BLaER1 treated with 17β-estradiol and CSF1 and Interleukin-3, amounts not matched to agents 10 nM and 100 nM (cell line): ENCODE results near the gene ATF3.

Source experiments
- H3K27ac ChIP-seq, 11 experiments: shearing (Covaris generic); formaldehyde crosslinking; 2 replicates each; pipeline ENCODE4 v1.8.1; 2022
- H3K27me3 ChIP-seq, 11 experiments: shearing (Covaris generic); formaldehyde crosslinking; 2 replicates each; pipeline ENCODE4 v1.8.1; 2022
- H3K36me3 ChIP-seq, 11 experiments: shearing (Covaris generic); formaldehyde crosslinking; 2 replicates each; pipeline ENCODE4 v1.8.1; 2022
- H3K4me1 ChIP-seq, 10 experiments: shearing (Covaris generic); formaldehyde crosslinking; 2 replicates each; pipeline ENCODE4 v1.8.1; 2022
- H3K4me2 ChIP-seq, 11 experiments: shearing (Covaris generic); formaldehyde crosslinking; 2 replicates each; pipeline ENCODE4 v1.8.1; 2022
- H3K4me3 ChIP-seq, 10 experiments: shearing (Covaris generic); formaldehyde crosslinking; 2 replicates each; pipeline ENCODE4 v1.8.1; 2022
- H3K9ac ChIP-seq, 11 experiments: shearing (Covaris generic); formaldehyde crosslinking; 2 replicates each; pipeline ENCODE4 v1.8.1; 2022
- H3K9me3 ChIP-seq, 11 experiments: shearing (Covaris generic); formaldehyde crosslinking; replicated peaks in 1 of 11; 2 replicates each; pipeline ENCODE4 v1.8.1; 2022
- H4K20me1 ChIP-seq, 11 experiments: shearing (Covaris generic); formaldehyde crosslinking; 2 replicates each; pipeline ENCODE4 v1.8.1; 2022
- Cebpa-rat ChIP-seq, 11 experiments: shearing (Covaris generic); IDR thresholded peaks; 2 replicates each; pipeline ENCODE4 v1.8.1; 2022

Gene ATF3

DNA sequence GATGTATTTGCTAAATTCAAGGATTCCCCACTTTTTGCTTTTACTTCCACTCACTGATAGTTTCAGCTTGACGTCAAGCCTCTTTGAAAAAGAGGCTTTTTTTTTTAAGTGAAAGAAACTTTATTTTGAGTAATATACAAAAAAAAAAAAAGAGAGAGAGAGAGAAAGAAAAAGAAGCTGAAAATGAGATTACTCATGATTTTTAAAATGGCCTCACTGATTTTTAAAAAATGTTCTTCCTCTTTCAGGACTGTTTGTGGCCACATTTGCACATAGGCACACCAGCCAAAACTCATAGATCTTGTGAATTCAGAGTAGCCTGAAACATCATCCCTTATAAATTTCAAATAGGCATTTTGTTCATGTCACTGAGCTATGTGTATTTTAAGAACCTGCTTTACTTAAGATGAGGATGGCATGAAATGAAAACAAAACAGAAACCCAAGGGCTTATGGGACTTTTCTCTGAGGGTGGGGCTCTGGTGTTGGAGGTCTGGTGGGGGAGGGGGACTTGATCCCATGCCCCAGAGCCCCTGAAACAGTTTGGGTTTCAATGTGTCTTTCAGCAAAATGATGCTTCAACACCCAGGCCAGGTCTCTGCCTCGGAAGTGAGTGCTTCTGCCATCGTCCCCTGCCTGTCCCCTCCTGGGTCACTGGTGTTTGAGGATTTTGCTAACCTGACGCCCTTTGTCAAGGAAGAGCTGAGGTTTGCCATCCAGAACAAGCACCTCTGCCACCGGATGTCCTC lies 6.1 kb downstream of the ATF3 start:
- Histone ChIP-seq H3K36me3 (peaks cover 49 to 86% (median 57%) of the 10 kb centered on the region in 11 experiments), H3K9ac (peak overlapping the region in 3 of 11 experiments; percentile 35 to 46 (median 38); a peak in 6 of 22 replicates), H3K27ac (peak overlapping the region in 6 of 11 experiments; percentile 27 to 72 (median 66); a peak in 11 of 22 replicates), H3K27me3 (peaks cover 0 to 10% (median 0%) of the 10 kb centered on the region in 11 experiments; a peak in 2 of 22 replicates), H3K4me1 (peaks cover 19 to 71% (median 45%) of the 10 kb centered on the region in 10 experiments), H3K4me3 (0 out of 20 replicates have a peak overlapping the region, but pooled peaks of 1 of the 10 experiments have one; percentile 8), H3K9me3 (no peaks in the 10 kb centered on the region), H3K4me2 (peak overlapping the region in 9 of 11 experiments; percentile 8 to 100 (median 61); a peak in 14 of 22 replicates), H4K20me1 (peaks cover 9 to 100% (median 47%) of the 10 kb centered on the region in 11 experiments; a peak in 20 of 22 replicates)
- no peak for TF ChIP-seq Cebpa-rat (IDR thresholded peaks at IDR 0.05)

- Histone ChIP-seq H3K27ac (peak overlapping the region in 4 of 11 experiments; percentile 65 to 72 (median 66); a peak in 8 of 22 replicates), H3K27me3 (peaks cover 0 to 10% (median 0%) of the 10 kb centered on the region in 11 experiments; a peak in 2 of 22 replicates), H3K4me2 (peak overlapping the region in 5 of 11 experiments; percentile 61 to 100 (median 94); a peak in 7 of 22 replicates), H4K20me1 (peaks cover 8 to 100% (median 42%) of the 10 kb centered on the region in 11 experiments; a peak in 20 of 22 replicates), H3K36me3 (peaks cover 54 to 91% (median 63%) of the 10 kb centered on the region in 11 experiments), H3K9ac (peak overlapping the region in 2 of 11 experiments; percentile 35 to 46; a peak in 1 of 22 replicates), H3K9me3 (no peaks in the 10 kb centered on the region), H3K4me1 (peaks cover 15 to 73% (median 41%) of the 10 kb centered on the region in 10 experiments), H3K4me3 (no peak overlapping the region)
- no peak for TF ChIP-seq Cebpa-rat (IDR thresholded peaks at IDR 0.05)
These were observed 6.6 kb downstream of the ATF3 start for GRCh38 chr1:212615201-212615470.

- Histone ChIP-seq H4K20me1 (peaks cover 0 to 64% (median 8%) of the 10 kb centered on the region in 11 experiments; a peak in 14 of 22 replicates), H3K4me2 (no peak overlapping the region), H3K27ac (no peak overlapping the region), H3K27me3 (no peaks in the 10 kb centered on the region), H3K4me3 (no peak overlapping the region), H3K9ac (no peak overlapping the region), H3K9me3 (no peaks in the 10 kb centered on the region), H3K36me3 (peaks cover 65 to 89% (median 73%) of the 10 kb centered on the region in 11 experiments), H3K4me1 (peaks cover 18 to 61% (median 33%) of the 10 kb centered on the region in 10 experiments)
- no peak for TF ChIP-seq Cebpa-rat (IDR thresholded peaks at IDR 0.05)
These were observed 10.1 kb downstream of the ATF3 start for GRCh38 chr1:212618466-212619210.

DNA sequence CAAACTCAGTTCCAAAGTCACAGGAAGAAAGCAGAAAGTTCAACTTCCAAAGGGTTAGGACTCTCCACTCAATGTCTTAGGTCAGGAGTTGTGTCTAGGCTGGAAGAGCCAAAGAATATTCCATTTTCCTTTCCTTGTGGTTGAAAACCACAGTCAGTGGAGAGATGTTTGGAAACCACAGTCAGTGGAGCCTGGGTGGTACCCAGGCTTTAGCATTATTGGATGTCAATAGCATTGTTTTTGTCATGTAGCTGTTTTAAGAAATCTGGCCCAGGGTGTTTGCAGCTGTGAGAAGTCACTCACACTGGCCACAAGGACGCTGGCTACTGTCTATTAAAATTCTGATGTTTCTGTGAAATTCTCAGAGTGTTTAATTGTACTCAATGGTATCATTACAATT lies 11.7 kb downstream of the ATF3 start:
- Histone ChIP-seq H3K36me3 (peaks cover 58 to 73% (median 62%) of the 10 kb centered on the region in 11 experiments), H3K27ac (no peak overlapping the region), H3K4me2 (peak overlapping the region in 4 of 11 experiments; percentile 52 to 70 (median 65); a peak in 7 of 22 replicates), H3K9me3 (no peaks in the 10 kb centered on the region), H3K4me1 (peaks cover 12 to 44% (median 22%) of the 10 kb centered on the region in 10 experiments), H4K20me1 (peaks cover 0 to 48% (median 6%) of the 10 kb centered on the region in 11 experiments; a peak in 12 of 22 replicates), H3K9ac (no peak overlapping the region), H3K4me3 (no peak overlapping the region), H3K27me3 (no peaks in the 10 kb centered on the region)
- no peak for TF ChIP-seq Cebpa-rat (IDR thresholded peaks at IDR 0.05)

DNA sequence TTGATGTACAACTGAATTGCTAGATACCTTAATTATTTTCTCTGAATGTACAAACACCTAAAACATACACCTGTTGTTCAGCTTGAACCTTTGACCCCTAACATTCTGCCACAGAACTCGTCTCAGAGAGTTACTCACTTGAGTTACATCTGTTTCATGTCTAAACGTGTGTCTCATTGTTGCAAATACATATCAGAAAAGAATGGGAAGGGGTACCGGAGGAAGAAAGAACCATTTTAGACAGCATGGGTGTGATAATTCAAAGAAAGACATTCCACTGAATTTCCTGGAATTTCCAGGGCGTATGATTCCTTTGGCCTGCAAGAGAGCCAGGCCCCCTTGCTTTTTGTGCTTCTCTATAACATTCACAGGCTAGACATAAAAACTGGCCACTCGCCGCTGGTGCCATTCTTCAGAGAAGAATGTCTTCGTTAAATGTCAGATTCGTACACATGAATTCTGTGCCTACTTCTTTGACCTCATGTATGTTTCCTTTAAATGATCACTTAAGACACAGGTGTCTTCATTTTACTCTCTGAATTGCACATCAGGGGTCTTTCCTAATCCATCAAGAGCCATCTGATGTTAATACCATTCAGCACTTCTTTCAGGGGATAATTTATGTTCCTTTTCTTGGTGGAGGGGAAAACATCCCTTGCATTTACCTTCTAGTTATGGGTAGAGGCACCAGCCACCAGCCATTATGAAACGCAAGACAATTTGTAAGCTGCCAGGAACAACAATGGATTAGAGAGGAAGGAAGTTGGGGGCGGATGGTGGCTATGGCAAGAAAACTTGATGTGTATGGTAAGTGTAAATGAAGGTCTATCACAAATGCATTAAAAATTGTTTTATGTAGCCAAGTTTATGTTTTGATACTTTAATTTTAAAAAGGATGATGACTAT lies 12.7 kb downstream of the ATF3 start:
- H3K4me1 ChIP-seq: peaks cover 12 to 43% (median 22%) of the 10 kb centered on the region in 10 experiments
- H3K9ac ChIP-seq: no peak overlapping the region
- no peaks in the 10 kb centered on the region for H3K27me3 ChIP-seq
- peak overlapping the region; percentile 45 to 75 (median 58) for H3K4me2 ChIP-seq
- H3K4me3 ChIP-seq: no peak overlapping the region
- no peak for TF ChIP-seq Cebpa-rat (IDR thresholded peaks at IDR 0.05)
- no peaks in the 10 kb centered on the region for H3K9me3 ChIP-seq
- peaks cover 49 to 63% (median 52%) of the 10 kb centered on the region in 11 experiments for H3K36me3 ChIP-seq
- peak overlapping the region in 6 of 11 experiments; percentile 10 to 40 (median 14); a peak in 6 of 22 replicates for H3K27ac ChIP-seq
- peaks cover 0 to 38% (median 6%) of the 10 kb centered on the region in 11 experiments; a peak in 12 of 22 replicates for H4K20me1 ChIP-seq

- no peak for TF ChIP-seq Cebpa-rat (IDR thresholded peaks at IDR 0.05)
- peak overlapping the region; percentile 45 to 75 (median 58) for H3K4me2 ChIP-seq
- no peak overlapping the region for H3K9ac ChIP-seq
- H3K9me3 ChIP-seq: no peaks in the 10 kb centered on the region
- H3K4me3 ChIP-seq: no peak overlapping the region
- peaks cover 12 to 43% (median 22%) of the 10 kb centered on the region in 10 experiments for H3K4me1 ChIP-seq
- H3K27me3 ChIP-seq: no peaks in the 10 kb centered on the region
- peak overlapping the region in 6 of 11 experiments; percentile 4 to 40 (median 14); a peak in 5 of 22 replicates for H3K27ac ChIP-seq
- H3K36me3 ChIP-seq: peaks cover 43 to 57% (median 46%) of the 10 kb centered on the region in 11 experiments
- H4K20me1 ChIP-seq: peaks cover 0 to 32% (median 6%) of the 10 kb centered on the region in 11 experiments; a peak in 12 of 22 replicates
These were observed 13.4 kb downstream of the ATF3 start for GRCh38 chr1:212621949-212622305.

DNA sequence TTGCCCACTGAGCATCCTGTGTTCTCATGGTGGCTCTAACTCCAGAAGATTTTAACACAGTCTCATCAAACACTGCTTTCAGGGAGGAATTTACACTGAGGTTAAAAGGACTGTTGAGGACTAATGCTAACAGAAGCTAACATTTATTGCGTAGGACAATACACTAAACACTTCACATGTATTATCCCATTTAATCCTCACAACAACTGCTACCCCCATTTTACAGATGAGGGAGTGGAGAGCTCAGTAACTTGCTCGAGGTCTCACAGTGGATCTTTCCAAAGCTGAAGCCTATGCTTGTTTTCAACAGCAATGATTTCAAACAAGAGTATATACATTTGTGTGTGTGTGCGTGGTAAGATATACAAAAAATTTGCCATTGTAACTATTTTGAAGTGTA lies 13.9 kb downstream of the ATF3 start:
- Histone ChIP-seq H4K20me1 (peaks cover 0 to 26% (median 6%) of the 10 kb centered on the region in 11 experiments; a peak in 12 of 22 replicates), H3K9me3 (no peaks in the 10 kb centered on the region), H3K27ac (peak overlapping the region in 4 of 11 experiments; percentile 10 to 40 (median 19); a peak in 2 of 22 replicates), H3K4me1 (peaks cover 12 to 43% (median 22%) of the 10 kb centered on the region in 10 experiments), H3K36me3 (peaks cover 38 to 52% (median 41%) of the 10 kb centered on the region in 11 experiments), H3K4me3 (no peak overlapping the region), H3K9ac (no peak overlapping the region), H3K4me2 (peak overlapping the region in 3 of 11 experiments; percentile 65 to 75 (median 65); a peak in 4 of 22 replicates), H3K27me3 (no peaks in the 10 kb centered on the region)
- no peak for TF ChIP-seq Cebpa-rat (IDR thresholded peaks at IDR 0.05)

DNA sequence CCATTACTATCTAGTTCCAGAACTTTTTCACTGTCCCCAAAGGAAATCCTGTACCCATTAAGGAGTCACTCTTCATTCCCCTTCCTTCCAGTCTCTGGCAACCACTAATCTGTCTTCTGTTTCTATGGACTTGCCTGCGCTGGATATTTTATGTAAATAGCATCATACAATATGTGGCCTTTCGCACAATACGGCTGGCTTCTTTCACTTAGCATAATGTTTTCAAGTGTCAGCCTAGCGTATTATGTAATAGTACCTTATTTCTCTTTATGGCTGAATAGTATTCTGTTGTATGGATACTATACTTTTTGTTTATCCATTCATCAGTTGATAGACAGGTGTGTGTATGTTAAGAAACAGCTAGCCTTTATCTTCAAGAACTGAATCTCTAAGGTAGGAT lies 14.3 kb downstream of the ATF3 start:
- peaks cover 12 to 43% (median 22%) of the 10 kb centered on the region in 10 experiments for H3K4me1 ChIP-seq
- peaks cover 0 to 22% (median 6%) of the 10 kb centered on the region in 11 experiments; a peak in 9 of 22 replicates for H4K20me1 ChIP-seq
- no peak overlapping the region for H3K9ac ChIP-seq
- no peaks in the 10 kb centered on the region for H3K27me3 ChIP-seq
- H3K4me2 ChIP-seq: no peak overlapping the region
- H3K27ac ChIP-seq: no peak overlapping the region
- H3K4me3 ChIP-seq: no peak overlapping the region
- H3K36me3 ChIP-seq: peaks cover 33 to 47% (median 36%) of the 10 kb centered on the region in 11 experiments
- H3K9me3 ChIP-seq: no peaks in the 10 kb centered on the region
- no peak for TF ChIP-seq Cebpa-rat (IDR thresholded peaks at IDR 0.05)
